Femur (tissue), 1 donor: ENCODE results near the gene CNGA2.

ENCODE experiments used
- DNase-seq: peaks from one replicate; pipeline ENCODE4 v3.0.0-alpha.2; 2017

Gene CNGA2

GRCh38 chrX:151754641-151755215 lies 20.2 kb downstream of the CNGA2 start:
- peak; percentile 33 for DNase-seq

- DNase-seq: no peak
Measured at GRCh38 chrX:151759041-151759708, 24.6 kb downstream of the CNGA2 start.

GRCh38 chrX:151762802-151763201 lies 28.3 kb downstream of the CNGA2 start:
- no peak for DNase-seq

GRCh38 chrX:151763711-151764110 lies 29.2 kb downstream of the CNGA2 start:
- DNase-seq: no peak

- no peak for DNase-seq
Measured at GRCh38 chrX:151765026-151765425, 30.5 kb downstream of the CNGA2 start.

- no peak for DNase-seq
Measured at GRCh38 chrX:151771726-151772125, 37.2 kb downstream of the CNGA2 start.

GRCh38 chrX:151773434-151773833 lies 38.9 kb downstream of the CNGA2 start:
- no peak for DNase-seq

- no peak for DNase-seq
Measured at GRCh38 chrX:151774421-151774820, 39.9 kb downstream of the CNGA2 start.

- peak; percentile 85 for DNase-seq
Measured at GRCh38 chrX:151776181-151776731, 41.7 kb downstream of the CNGA2 start.

- no peak for DNase-seq
Measured at GRCh38 chrX:151776936-151777335, 42.4 kb downstream of the CNGA2 start.

- DNase-seq: no peak
Measured at GRCh38 chrX:151779258-151779657, 44.7 kb downstream of the CNGA2 start.

GRCh38 chrX:151780621-151781020 lies 46.1 kb downstream of the CNGA2 start:
- DNase-seq: no peak

GRCh38 chrX:151789179-151789800 lies 54.7 kb downstream of the CNGA2 start:
- peak; percentile 86 for DNase-seq

GRCh38 chrX:151790481-151791160 lies 56.1 kb downstream of the CNGA2 start:
- peak; percentile 42 for DNase-seq

GRCh38 chrX:151791961-151792360 lies 57.4 kb downstream of the CNGA2 start:
- DNase-seq: no peak

GRCh38 chrX:151792505-151792904 lies 58.0 kb downstream of the CNGA2 start:
- DNase-seq: no peak

GRCh38 chrX:151793886-151794285 lies 59.3 kb downstream of the CNGA2 start:
- DNase-seq: no peak
